GM12878 (cell line): ENCODE results near the gene TUBA8. TPM values are rescaled to one million over a fixed set of nuclear protein-coding genes. Genes with fewer than 3 reads are reported as not detected.
"Not testable (repeated sequence)": the region's sequence is repeated elsewhere in the genome, so short reads cannot be mapped to it uniquely, and the experiment has no call there.

ENCODE experiments used
- ATAC-seq: fragments of 200-7000 bp; cut with Tn5 transposase; 3 replicates; pipeline ENCODE4 v1.9.1; 2020; ENCODE audit warnings: mild to moderate bottlenecking, moderate library complexity
- BruUV-seq: library from RNA; stranded (reverse); fragments of 400-500 nt; replicated peaks from 2 replicates; lab custom pipeline; 2021; lab: Mats Ljungman, UMichigan
- CTCF ChIA-PET: fragments of 300-600 bp; sonication (Branson Sonifier 250); formaldehyde crosslinking; extraction: SDS; loops from one replicate; lab custom pipeline; 2021; ENCODE audit warnings: inconsistent platforms; lab: Yijun Ruan, JAX
- POLR2A ChIA-PET: fragments of 350-600 bp; formaldehyde crosslinking; extraction: SDS; loops from one replicate; lab custom pipeline; 2021; ENCODE audit warnings: inconsistent platforms; lab: Charles Lee
- RAD21 ChIA-PET: fragments of 300-600 bp; sonication (Branson Sonifier 250); formaldehyde crosslinking; loops from one replicate; lab custom pipeline; 2023; ENCODE audit warnings: antibody characterized with exemption; ENCODE audit not compliant: unreplicated experiment; lab: Charles Lee
- SMC1A ChIA-PET: fragments of 300-600 bp; sonication (Branson Sonifier 250); formaldehyde crosslinking; loops from one replicate; lab custom pipeline; 2023; ENCODE audit not compliant: unreplicated experiment, uncharacterized antibody; lab: Charles Lee
- DNase-seq: peaks from one replicate; pipeline ENCODE4 v3.0.0-alpha.2; 2011; ENCODE audit warnings: low read depth, low spot score
- FAIRE-seq: peaks from 3 replicates; lab custom pipeline; 2011; peaks lifted over from hg19 to GRCh38; lab: Jason Lieb, UNC
- H2AFZ ChIP-seq: 2 replicates; pipeline ENCODE4 v1.6.0; 2011; ENCODE audit warnings: low read depth, low read length, control low read depth; ENCODE audit not compliant: control insufficient read depth
- H3K27ac ChIP-seq: 2 replicates; pipeline ENCODE4 v1.5.1; 2011; ENCODE audit warnings: control low read depth; ENCODE audit not compliant: control insufficient read depth, insufficient read depth
- H3K27me3 ChIP-seq, 2 experiments: replicated peaks in 1 of 2; 2 replicates each; pipeline versions ENCODE4 v1.6.0 to v1.6.1; 2011; ENCODE audit warnings: low read length in 1 of 2; ENCODE audit not compliant: control insufficient read depth in 2 of 2, insufficient read depth in 2 of 2
- H3K36me3 ChIP-seq, 2 experiments: 2 replicates each; pipeline ENCODE4 v1.5.1; 2011; ENCODE audit warnings: low read length in 1 of 2; ENCODE audit not compliant: control insufficient read depth in 2 of 2, insufficient read depth in 2 of 2
- H3K4me1 ChIP-seq: 2 replicates; pipeline ENCODE4 v1.6.1; 2011; ENCODE audit warnings: mild to moderate bottlenecking, low read length, moderate library complexity, mixed read lengths; ENCODE audit not compliant: control insufficient read depth, insufficient read depth
- H3K4me2 ChIP-seq: 2 replicates; pipeline ENCODE4 v1.6.0; 2011; ENCODE audit warnings: control low read depth; ENCODE audit not compliant: control insufficient read depth, insufficient read depth
- H3K4me3 ChIP-seq: fragments of 200-600 bp; sonication (generic); 2 replicates; pipeline ENCODE4 v1.5.1; 2016
- H3K79me2 ChIP-seq: 2 replicates; pipeline ENCODE4 v1.6.0; 2011; ENCODE audit warnings: low read length; ENCODE audit not compliant: control insufficient read depth, insufficient read depth
- H3K9ac ChIP-seq: 2 replicates; pipeline ENCODE4 v1.8.0; 2011; ENCODE audit warnings: low read length, control low read depth, mixed read lengths; ENCODE audit not compliant: control insufficient read depth, insufficient read depth
- H3K9me3 ChIP-seq: replicated peaks from 3 replicates; pipeline ENCODE4 v1.5.1; 2011; ENCODE audit warnings: mild to moderate bottlenecking, low read length; ENCODE audit not compliant: control insufficient read depth, insufficient read depth
- H4K20me1 ChIP-seq: 2 replicates; pipeline ENCODE4 v1.6.0; 2011; ENCODE audit not compliant: control insufficient read depth, insufficient read depth
- BHLHE40 ChIP-seq, 2 experiments: fragments of 450-650 bp in 1 of 2; IDR thresholded peaks; 2 replicates each; pipeline ENCODE4 v1.6.1; 2011 to 2017; ENCODE audit warnings: low read depth in 2 of 2, borderline replicate concordance in 1 of 2, improper control_type of control experiment in 1 of 2, low read length in 1 of 2, mild to moderate bottlenecking in 1 of 2
- CTCF ChIP-seq, 3 experiments: IDR thresholded peaks in 2 of 3; conservative IDR thresholded peaks in 1 of 3; 2 replicates each; pipeline ENCODE4 v1.5.1; 2011; ENCODE audit warnings: low read depth in 3 of 3, low read length in 3 of 3, mild to moderate bottlenecking in 3 of 3, control low read depth in 2 of 3, moderate library complexity in 2 of 3, inconsistent platforms in 1 of 3, mixed read lengths in 1 of 3; ENCODE audit not compliant: control insufficient read depth in 2 of 3, insufficient read depth in 1 of 3; ENCODE audit errors: extremely low read depth in 1 of 3
- EED ChIP-seq: sonication (generic); IDR thresholded peaks from 2 replicates; pipeline ENCODE4 v1.6.1; 2016; ENCODE audit warnings: antibody characterized with exemption, low read depth
- IKZF2 ChIP-seq, 2 experiments: fragments of 450-650 bp; IDR thresholded peaks; 2 replicates each; pipeline ENCODE4 v1.6.1; 2017; ENCODE audit warnings: mild to moderate bottlenecking in 2 of 2, moderate library complexity in 2 of 2
- IRF4 ChIP-seq: IDR thresholded peaks from 2 replicates; pipeline ENCODE4 v1.6.1; 2011; ENCODE audit warnings: low read depth, low read length
- JUNB ChIP-seq: IDR thresholded peaks from 2 replicates; pipeline ENCODE4 v1.6.1; 2016; ENCODE audit warnings: antibody characterized with exemption, mild to moderate bottlenecking
- JUND ChIP-seq: IDR thresholded peaks from 2 replicates; pipeline ENCODE4 v1.6.1; 2012; ENCODE audit warnings: low read depth, mild to moderate bottlenecking, low read length, improper control_type of control experiment, moderate library complexity
- POU2F2 ChIP-seq: IDR thresholded peaks from 3 replicates; pipeline ENCODE4 v1.6.1; 2011; ENCODE audit warnings: low read depth, mild to moderate bottlenecking, low read length, borderline replicate concordance
- RAD21 ChIP-seq: IDR thresholded peaks from 2 replicates; pipeline ENCODE4 v1.6.1; 2011; ENCODE audit warnings: mild to moderate bottlenecking, low read depth, low read length, moderate library complexity; ENCODE audit not compliant: insufficient read depth
- RELB ChIP-seq: fragments of 450-650 bp; IDR thresholded peaks from 2 replicates; pipeline ENCODE4 v1.6.1; 2017; ENCODE audit warnings: low read depth, mild to moderate bottlenecking, moderate library complexity
- REST ChIP-seq: IDR thresholded peaks from 2 replicates; pipeline ENCODE4 v1.6.1; 2012; ENCODE audit warnings: mild to moderate bottlenecking, low read depth, low read length
- RUNX3 ChIP-seq: IDR thresholded peaks from 2 replicates; pipeline ENCODE4 v1.6.1; 2012; ENCODE audit warnings: low read length, inconsistent platforms
- WGBS: methylation state at CpG from one replicate; pipeline ENCODE4 v1.1.6; 2016; ENCODE audit warnings: low lambda C conversion rate; ENCODE audit not compliant: insufficient replicate concordance, insufficient coverage; ENCODE audit errors: missing lambda C conversion rate; 5-methylcytosine and 5-hydroxymethylcytosine counted together
- in situ Hi-C: fragments of 300-500 bp; cut with MboI; formaldehyde crosslinking; loops from 9 replicates; pipeline ENCODE4 v1.14.3; 2018; ENCODE audit warnings: mixed read lengths
- intact Hi-C: fragments of 100-400 bp; cut with micrococcal nuclease; formaldehyde crosslinking; loops from one replicate; pipeline ENCODE4 v1.14.2; 2022; ENCODE audit not compliant: unreplicated experiment
- polyA plus RNA-seq, 11 experiments: library from polyadenylated mRNA; depleted of rRNA in 4 of 11; unstranded in 6 of 11; stranded (reverse) in 5 of 11; fragments of >200 nt; fragmentation: Nextera tagmentation in 4 of 11; fragmentation: Illumina TruSeq in 1 of 11; extraction: Ambion mirVana in 4 of 11; extraction: Trizol in 1 of 11; gene quantifications; 1 replicate in 1 of 11; 2 replicates in 10 of 11; pipeline versions ENCODE4 v1.2.1 to v1.2.3, GENCODE V29; 2011 to 2016; ENCODE audit warnings: inconsistent platforms in 2 of 11, missing spikeins in 2 of 11, low read depth in 1 of 11
- total RNA-seq, 4 experiments: library from RNA; depleted of rRNA in 3 of 4; stranded (reverse); fragments of >200 nt in 3 of 4; fragmentation: Illumina TruSeq in 1 of 4; extraction: Trizol in 1 of 4; gene quantifications; 2 replicates each; pipeline versions ENCODE4 v1.2.1 to v1.2.3, GENCODE V29; 2013 to 2021

The TUBA8 gene
- total and polyA plus RNA-seq, 10 of the 15 experiments (the other 5 are each of a cell fraction or from before 2014, with no cell fraction given) = 2.2 to 30.3 (median 21.0) TPM

DNA sequence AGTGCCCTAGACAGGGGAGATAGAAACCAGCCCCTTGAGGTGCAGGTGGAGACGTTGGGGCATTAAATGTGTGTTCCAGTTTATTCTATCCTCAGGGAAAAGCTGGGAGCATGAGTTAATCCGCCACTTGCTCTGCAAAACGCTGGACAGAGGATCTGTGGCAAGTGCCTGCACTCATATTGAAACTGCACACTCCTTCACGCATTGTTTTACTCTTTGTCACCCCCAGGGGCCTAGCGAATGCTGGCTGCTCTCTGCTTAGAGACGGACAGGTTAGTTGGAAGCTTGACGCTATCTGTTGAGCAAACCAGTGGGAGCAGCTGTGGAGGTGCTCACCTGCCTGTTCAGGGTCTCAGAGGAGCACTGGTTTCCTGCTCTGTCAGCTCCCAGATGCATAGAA is 53.2 kb downstream of the TUBA8 start:
- peak; percentile 94 for FAIRE-seq
- 10% methylated on average over 7 of the region's 7 CpGs for WGBS
- SMC1A ChIA-PET = interaction anchor here (1.0 to 1.3 kb wide), 2 partner anchors 11 to 14 kb away, joined by 4 to 5 read pairs; partner anchors contain the start of gene USP18
- H3K36me3 ChIP-seq, H4K20me1 ChIP-seq, H2AFZ ChIP-seq: not testable (repeated sequence)
- CTCF ChIA-PET = interaction anchor here (1.5 kb wide), 1 partner anchor 333 kb away, joined by 3 read pairs; no protein-coding TSS in a partner anchor
- TF ChIP-seq REST (peak; percentile 70), POU2F2 (0 out of 3 replicates have a peak, but pooled peaks have one; percentile 21), JUND (peak; percentile 35; the same call in 1 of the 2 replicates), IKZF2 (IDR thresholded peaks at IDR 0.05) (peak; percentile 34 to 39; a peak in 2 of 4 replicates), RELB (0 out of 2 replicates have a peak, but pooled peaks have one; percentile 14), JUNB (peak; percentile 79), BHLHE40 (IDR thresholded peaks at IDR 0.05; ENCODE audit: borderline replicate concordance in 1 of 2, low read depth in 2 of 2, low read length in 1 of 2) (peak in 1 of 2 experiments; percentile 50; a peak in 1 of 4 replicates), RUNX3 (peak; percentile 35; the same call in 1 of the 2 replicates), IRF4 (peak; percentile 74), CTCF (IDR thresholded peaks at IDR 0.05 in 2 of 3, conservative IDR thresholded peaks at IDR 0.05 in 1 of 3; ENCODE audit: control insufficient read depth in 2 of 3, extremely low read depth in 1 of 3, insufficient read depth in 1 of 3, low read depth in 3 of 3, low read length in 3 of 3) (peak in 2 of 3 experiments; percentile 14 to 19; a peak in 1 of 6 replicates), RAD21 (peak; percentile 36), EED (peak; percentile 57; the same call in 1 of the 2 replicates)
- TF ChIP-seq, all 136 proteins: peak for 12; not testable (repeated sequence) for 124
- H3K27ac ChIP-seq, BruUV-seq, H3K4me1 ChIP-seq, DNase-seq, H3K4me3 ChIP-seq, H3K9me3 ChIP-seq, H3K9ac ChIP-seq, H3K79me2 ChIP-seq, in situ Hi-C loops, POLR2A ChIA-PET, intact Hi-C loops, H3K27me3 ChIP-seq: not testable (repeated sequence)
- RAD21 ChIA-PET = interaction anchor here (0.9 kb wide), 1 partner anchor 14 kb away, joined by 3 read pairs; the partner anchor contains the start of gene USP18
- peak; percentile 98 for ATAC-seq
- peak overlapping the region; percentile 55; the same call in 1 of the 2 replicates for H3K4me2 ChIP-seq
